Measurements from ENCODE around the gene SS18. TPM values are rescaled to one million over a fixed set of nuclear protein-coding genes. Genes with fewer than 3 reads are reported as not detected.

The SS18 gene
- total and polyA plus RNA-seq, 2 donors (not counting 1 experiment from before 2014, with no cell fraction given): 62.4 to 114 TPM

DNA sequence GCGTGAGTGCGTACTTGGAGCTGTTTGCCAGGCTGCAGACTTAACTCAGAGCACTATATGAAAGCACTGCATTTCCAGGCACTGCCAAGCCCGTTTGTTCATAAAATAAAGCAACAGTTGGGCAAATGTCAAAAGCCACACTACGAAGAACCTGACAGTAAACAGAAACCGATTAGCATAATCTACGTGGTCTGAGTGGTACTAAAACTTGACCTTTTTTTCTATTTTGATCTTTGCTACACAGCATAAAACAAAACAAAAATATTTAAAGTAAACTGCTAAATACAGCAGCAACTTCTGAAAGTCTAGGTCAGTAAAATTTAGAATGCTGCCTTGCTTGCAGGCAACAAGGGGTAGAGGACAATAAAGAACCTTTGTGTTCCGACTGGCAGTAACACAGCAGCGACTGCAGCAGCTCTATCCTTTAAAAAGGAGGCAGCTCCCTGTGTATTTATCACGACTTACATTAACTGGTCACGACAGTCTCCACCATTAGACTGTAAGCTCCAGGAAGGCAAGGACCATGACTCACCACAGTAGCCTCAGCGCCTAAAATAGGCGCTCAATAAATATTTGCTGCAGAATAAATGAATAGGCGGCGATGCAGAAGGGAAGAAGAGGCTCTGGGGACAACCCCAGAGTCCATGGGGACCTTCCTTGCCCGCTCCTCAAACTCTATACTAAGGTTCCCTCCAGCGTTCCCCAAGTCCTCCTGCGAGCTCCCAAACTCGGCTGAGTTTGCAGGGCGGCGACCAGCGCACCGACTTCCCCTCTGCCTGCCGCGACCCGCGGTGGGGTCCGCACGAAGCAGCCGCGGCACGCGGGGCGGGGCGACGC, 902 bp downstream of the SS18 start:
- Histone ChIP-seq H3K27me3 (replicated peaks in 1 of 4; ENCODE audit: control extremely low read depth in 1 of 4, control insufficient read depth in 3 of 4, insufficient read depth in 4 of 4, low read length in 3 of 4) (no peaks in the 10 kb centered on the region), H3K9ac (ENCODE audit: low read length) (peak overlapping the region; percentile 98), H2AFZ (ENCODE audit: insufficient read depth, low read depth, low read length, poor library complexity, severe bottlenecking) (peak overlapping the region; percentile 90), H3K4me2 (replicated peaks; ENCODE audit: low read depth, low read length, poor library complexity, severe bottlenecking) (peak overlapping the region; percentile 94), H4K20me1 (ENCODE audit: control insufficient read depth, insufficient read depth, low read length, poor library complexity, severe bottlenecking) (peaks cover 38% of the 10 kb centered on the region), H3K4me1 (ENCODE audit: control insufficient read depth in 2 of 2, insufficient read depth in 2 of 2, low read length in 2 of 2) (peaks cover 23 to 32% of the 10 kb centered on the region in 2 donors), H3K79me2 (ENCODE audit: control insufficient read depth, insufficient read depth, low read length) (peaks cover 55% of the 10 kb centered on the region), H3K36me3 (replicated peaks in 1 of 2; ENCODE audit: control extremely low read depth in 1 of 2, control insufficient read depth in 1 of 2, extremely low read depth in 1 of 2, insufficient read depth in 2 of 2, low read length in 1 of 2) (peaks cover 14 to 22% of the 10 kb centered on the region in 2 experiments), H3K27ac (ENCODE audit: low read length in 2 of 2) (peak overlapping the region; percentile 98), H3K4me3 (ENCODE audit: control extremely low read depth in 1 of 5, extremely low read depth in 1 of 5, insufficient read depth in 1 of 5, low read depth in 2 of 5, low read length in 4 of 5) (peak overlapping the region; percentile 79 to 100 (median 94)), H3K9me3 (ENCODE audit: control extremely low read depth in 1 of 3, control insufficient read depth in 2 of 3, insufficient read depth in 1 of 3, low read length in 2 of 3) (no peaks in the 10 kb centered on the region)
- Mint-ChIP-seq H3K9me3 (ENCODE audit: insufficient read depth) (no peaks in the 10 kb centered on the region), H3K27ac (peak overlapping the region; percentile 98), H3K4me3 (peak overlapping the region; percentile 99), H3K4me1 (peaks cover 45% of the 10 kb centered on the region), H3K27me3 (no peaks in the 10 kb centered on the region)
- ATAC-seq (ENCODE audit: low read depth) (no peak), DNase-seq (no peak)
- WGBS (ENCODE audit: insufficient coverage): 5% methylated on average over 30 of the region's 35 CpGs
- intact Hi-C loops (cut with micrococcal nuclease): loop anchor here (1.0 to 10.0 kb wide), 6 partner anchors 43 to 735 kb away; partner anchors contain the start of genes PSMA8, TAF4B and ZNF521
- ChIA-PET POLR2A (interaction anchor here (2.1 kb wide), 1 partner anchor 137 kb away, joined by 6 read pairs; the partner anchor contains the start of gene TAF4B), CTCF (interaction anchor here (0.6 to 2.3 kb wide), 4 partner anchors 18 to 437 kb away, joined by 3 to 6 read pairs (median 3); no protein-coding TSS in a partner anchor)
- TF ChIP-seq, protein P1, sequence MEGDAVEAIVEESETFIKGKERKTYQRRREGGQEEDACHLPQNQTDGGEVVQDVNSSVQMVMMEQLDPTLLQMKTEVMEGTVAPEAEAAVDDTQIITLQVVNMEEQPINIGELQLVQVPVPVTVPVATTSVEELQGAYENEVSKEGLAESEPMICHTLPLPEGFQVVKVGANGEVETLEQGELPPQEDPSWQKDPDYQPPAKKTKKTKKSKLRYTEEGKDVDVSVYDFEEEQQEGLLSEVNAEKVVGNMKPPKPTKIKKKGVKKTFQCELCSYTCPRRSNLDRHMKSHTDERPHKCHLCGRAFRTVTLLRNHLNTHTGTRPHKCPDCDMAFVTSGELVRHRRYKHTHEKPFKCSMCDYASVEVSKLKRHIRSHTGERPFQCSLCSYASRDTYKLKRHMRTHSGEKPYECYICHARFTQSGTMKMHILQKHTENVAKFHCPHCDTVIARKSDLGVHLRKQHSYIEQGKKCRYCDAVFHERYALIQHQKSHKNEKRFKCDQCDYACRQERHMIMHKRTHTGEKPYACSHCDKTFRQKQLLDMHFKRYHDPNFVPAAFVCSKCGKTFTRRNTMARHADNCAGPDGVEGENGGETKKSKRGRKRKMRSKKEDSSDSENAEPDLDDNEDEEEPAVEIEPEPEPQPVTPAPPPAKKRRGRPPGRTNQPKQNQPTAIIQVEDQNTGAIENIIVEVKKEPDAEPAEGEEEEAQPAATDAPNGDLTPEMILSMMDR (IDR thresholded peaks at IDR 0.05): no peak
- TF ChIP-seq EZH2 (IDR thresholded peaks at IDR 0.05; ENCODE audit: borderline replicate concordance, insufficient read depth, low read depth, low read length, poor library complexity, severe bottlenecking): no peak

DNA sequence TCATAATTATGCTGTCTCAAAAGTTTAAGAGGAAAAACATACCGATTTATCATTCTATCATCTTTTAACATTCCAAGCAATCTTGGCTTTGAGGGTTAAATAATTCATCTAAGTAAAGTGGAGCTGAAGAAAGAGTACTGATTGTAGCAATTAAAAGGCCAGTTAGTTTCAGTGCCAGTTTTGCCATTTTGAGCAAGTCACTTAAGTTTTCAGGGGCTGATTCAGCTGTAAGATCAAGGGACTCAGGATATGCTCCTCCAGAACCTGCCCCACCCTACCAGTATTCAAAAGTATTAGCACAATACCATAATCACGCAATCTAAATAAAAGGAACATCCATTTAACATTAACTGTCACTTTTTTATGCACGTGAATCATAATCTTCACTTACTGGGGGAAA, 1.9 kb downstream of the SS18 start:
- Histone ChIP-seq H3K4me2 (replicated peaks; ENCODE audit: low read depth, low read length, poor library complexity, severe bottlenecking) (peak overlapping the region; percentile 94), H3K4me1 (ENCODE audit: control insufficient read depth in 2 of 2, insufficient read depth in 2 of 2, low read length in 2 of 2) (peaks cover 23 to 32% of the 10 kb centered on the region in 2 donors), H3K36me3 (replicated peaks in 1 of 2; ENCODE audit: control extremely low read depth in 1 of 2, control insufficient read depth in 1 of 2, extremely low read depth in 1 of 2, insufficient read depth in 2 of 2, low read length in 1 of 2) (peaks cover 17 to 31% of the 10 kb centered on the region in 2 experiments), H3K79me2 (ENCODE audit: control insufficient read depth, insufficient read depth, low read length) (peaks cover 65% of the 10 kb centered on the region), H3K27me3 (replicated peaks in 1 of 4; ENCODE audit: control extremely low read depth in 1 of 4, control insufficient read depth in 3 of 4, insufficient read depth in 4 of 4, low read length in 3 of 4) (no peaks in the 10 kb centered on the region), H3K27ac (ENCODE audit: low read length in 2 of 2) (no peak overlapping the region), H3K9me3 (ENCODE audit: control extremely low read depth in 1 of 3, control insufficient read depth in 2 of 3, insufficient read depth in 1 of 3, low read length in 2 of 3) (no peaks in the 10 kb centered on the region), H3K9ac (ENCODE audit: low read length) (peak overlapping the region; percentile 98), H2AFZ (ENCODE audit: insufficient read depth, low read depth, low read length, poor library complexity, severe bottlenecking) (no peak overlapping the region), H3K4me3 (ENCODE audit: control extremely low read depth in 1 of 5, extremely low read depth in 1 of 5, insufficient read depth in 1 of 5, low read depth in 2 of 5, low read length in 4 of 5) (no peak overlapping the region), H4K20me1 (ENCODE audit: control insufficient read depth, insufficient read depth, low read length, poor library complexity, severe bottlenecking) (peaks cover 38% of the 10 kb centered on the region)
- TF ChIP-seq, protein P1 (IDR thresholded peaks at IDR 0.05): no peak
- no peak for TF ChIP-seq EZH2 (IDR thresholded peaks at IDR 0.05; ENCODE audit: borderline replicate concordance, insufficient read depth, low read depth, low read length, poor library complexity, severe bottlenecking)
- Mint-ChIP-seq H3K27me3 (no peaks in the 10 kb centered on the region), H3K27ac (no peak overlapping the region), H3K4me1 (peaks cover 47% of the 10 kb centered on the region), H3K4me3 (peak overlapping the region; percentile 99), H3K9me3 (ENCODE audit: insufficient read depth) (no peaks in the 10 kb centered on the region)
- POLR2A ChIA-PET: no interaction called here
- intact Hi-C loops (cut with micrococcal nuclease): loop anchor here (5.0 kb wide), 1 partner anchor 61 kb away; no protein-coding TSS in a partner anchor
- CTCF ChIA-PET: interaction anchor here (1.3 to 2.3 kb wide), 2 partner anchors 17 to 218 kb away, joined by 3 to 6 read pairs; no protein-coding TSS in a partner anchor
- WGBS (ENCODE audit: insufficient coverage): no CpG with 5 or more reads among the region's 3 CpGs
- DNase-seq (no peak), ATAC-seq (ENCODE audit: low read depth) (no peak)

Measured in B cell (primary cell).